HG03520 (cell line): ENCODE data around the gene EIF3CL.
"Not testable (repeated sequence)": the region's sequence is repeated elsewhere in the genome, so short reads cannot be mapped to it uniquely, and the experiment has no call there.

Source experiments
- ATAC-seq: cut with Tn5 transposase; IDR thresholded peaks from one replicate; pipeline ENCODE4 v1.9.1; 2021; ENCODE audit warnings: mild to moderate bottlenecking, moderate library complexity; ENCODE audit not compliant: unreplicated experiment

EIF3CL gene

GRCh38 chr16:28363408-28363807 is 40.2 kb downstream of the EIF3CL start, which contains the start of gene NPIPB6:
NPIPB6 (minus strand) TSS chr16:28363508; CDS start chr16:28362822, 686 bp downstream.
- ATAC-seq: not testable (repeated sequence)

GRCh38 chr16:28362600-28362999 is 41.0 kb downstream of the EIF3CL start:
- ATAC-seq: not testable (repeated sequence)

- ATAC-seq: not testable (repeated sequence)
Observed at GRCh38 chr16:28338230-28338629, 65.4 kb downstream of the EIF3CL start.

GRCh38 chr16:28336940-28337710 is 66.5 kb downstream of the EIF3CL start:
- ATAC-seq: not testable (repeated sequence)

GRCh38 chr16:28335678-28336077 is 68.0 kb downstream of the EIF3CL start:
- not testable (repeated sequence) for ATAC-seq

GRCh38 chr16:28332632-28333031 is 71.0 kb downstream of the EIF3CL start:
- ATAC-seq: not testable (repeated sequence)

- ATAC-seq: not testable (repeated sequence)
Observed at GRCh38 chr16:28330981-28331380, 72.7 kb downstream of the EIF3CL start.

- ATAC-seq: not testable (repeated sequence)
Observed at GRCh38 chr16:28330232-28330631, 73.4 kb downstream of the EIF3CL start.
